HG02588 (cell line): Measurements from ENCODE around the gene ZFP92.
"Not testable (repeated sequence)": the region's sequence is repeated elsewhere in the genome, so short reads cannot be mapped to it uniquely, and the experiment has no call there.

ENCODE experiments used
- ATAC-seq: cut with Tn5 transposase; IDR thresholded peaks from one replicate; pipeline ENCODE4 v1.9.1; 2021; ENCODE audit warnings: mild to moderate bottlenecking, moderate library complexity; ENCODE audit not compliant: unreplicated experiment

Gene ZFP92

DNA sequence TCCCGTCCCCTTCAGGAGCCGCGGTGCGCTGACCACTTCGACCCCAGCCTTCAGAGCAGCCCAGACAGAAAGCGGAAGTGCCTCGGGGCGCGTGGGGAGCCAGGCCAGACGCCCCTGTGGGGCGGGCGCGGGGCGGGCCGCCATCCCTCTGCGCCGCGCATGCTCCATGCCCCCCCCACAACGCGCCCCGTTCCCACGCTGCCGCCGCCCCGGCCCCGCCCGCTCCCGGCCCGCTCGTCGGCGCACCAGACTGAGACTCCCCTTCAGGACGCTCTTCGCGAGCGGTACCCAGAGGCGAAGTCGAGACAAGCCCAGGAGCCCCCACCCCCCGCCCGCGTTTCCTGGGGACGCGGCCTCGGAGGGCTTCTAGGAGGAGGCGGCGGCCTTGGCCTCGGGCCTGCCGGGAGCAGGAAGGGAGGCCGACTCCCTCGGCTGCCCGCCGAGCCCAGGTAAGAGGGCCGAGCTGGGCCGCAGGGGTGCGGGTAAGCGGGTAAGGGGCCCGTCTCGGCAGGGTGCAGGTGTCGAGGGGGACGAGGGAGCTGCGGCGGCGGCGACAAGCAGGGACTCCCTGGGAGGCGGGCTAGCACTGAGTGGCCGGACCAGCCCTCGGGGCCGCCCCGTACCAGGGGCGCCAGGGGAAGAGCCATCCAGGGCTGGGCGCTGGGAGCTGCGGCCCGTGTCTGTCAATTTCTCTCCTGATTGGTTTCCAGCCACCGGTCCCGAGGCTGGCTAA lies at the start of gene ZFP92:
ZFP92 (plus strand) TSS at position 218 of the 733 bp plus-strand sequence. CDS start 6,851 bp downstream, outside the sequence.
- ATAC-seq, result peak; percentile 53

DNA sequence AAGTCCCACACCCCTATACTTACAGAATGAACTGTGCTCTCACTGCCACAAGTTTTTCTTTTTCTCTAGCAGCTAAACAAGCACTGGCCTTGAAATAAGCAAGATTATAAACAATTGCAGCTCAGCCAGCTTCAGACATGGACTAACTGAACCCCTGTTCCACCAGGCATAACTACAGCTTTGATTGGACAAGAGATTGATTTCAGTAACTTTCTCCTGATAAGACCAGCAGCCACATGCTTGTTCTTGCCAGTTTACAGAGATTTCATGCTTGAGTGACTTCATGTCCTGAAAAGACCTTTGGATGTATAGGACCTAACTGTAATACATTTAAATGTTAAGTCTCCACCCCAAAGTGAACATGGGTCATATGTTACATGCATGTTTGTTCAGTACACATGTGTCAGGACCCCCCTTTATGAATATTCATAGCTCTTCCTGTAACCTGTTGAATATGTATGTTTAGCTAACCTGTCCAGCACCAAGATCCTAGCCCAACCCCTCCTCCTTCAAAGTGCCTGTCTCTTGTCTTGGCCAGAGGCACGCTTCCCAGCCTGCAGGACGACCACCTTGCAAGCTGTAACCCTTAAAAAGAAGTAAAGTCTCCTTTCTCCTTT lies 49.4 kb upstream of the ZFP92 start:
- ATAC-seq, result no peak

DNA sequence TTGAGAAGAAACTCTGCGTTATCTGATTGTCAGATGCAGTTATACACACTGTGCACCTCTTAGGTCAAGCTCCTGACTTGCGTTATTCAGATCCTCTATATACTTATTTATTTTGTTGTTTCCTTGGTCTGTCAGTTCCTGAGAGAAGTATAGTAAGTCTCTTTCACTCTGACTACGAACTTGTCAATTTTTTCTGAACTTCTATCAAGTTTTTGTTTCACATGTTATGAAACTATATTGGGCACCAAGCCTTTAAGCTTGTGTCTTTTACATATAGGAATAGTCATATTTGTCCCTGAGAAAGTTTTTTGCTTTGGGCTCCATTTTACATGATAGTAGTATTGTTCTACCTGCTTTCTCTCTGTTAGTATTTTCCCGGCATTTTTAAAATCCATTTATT lies 45.6 kb upstream of the ZFP92 start:
- ATAC-seq, result no peak

- no peak for ATAC-seq
Observed at GRCh38 chrX:153366119-153366518, 45.2 kb upstream of the ZFP92 start.

GRCh38 chrX:153366878-153367538 lies 44.3 kb upstream of the ZFP92 start:
- no peak for ATAC-seq

DNA sequence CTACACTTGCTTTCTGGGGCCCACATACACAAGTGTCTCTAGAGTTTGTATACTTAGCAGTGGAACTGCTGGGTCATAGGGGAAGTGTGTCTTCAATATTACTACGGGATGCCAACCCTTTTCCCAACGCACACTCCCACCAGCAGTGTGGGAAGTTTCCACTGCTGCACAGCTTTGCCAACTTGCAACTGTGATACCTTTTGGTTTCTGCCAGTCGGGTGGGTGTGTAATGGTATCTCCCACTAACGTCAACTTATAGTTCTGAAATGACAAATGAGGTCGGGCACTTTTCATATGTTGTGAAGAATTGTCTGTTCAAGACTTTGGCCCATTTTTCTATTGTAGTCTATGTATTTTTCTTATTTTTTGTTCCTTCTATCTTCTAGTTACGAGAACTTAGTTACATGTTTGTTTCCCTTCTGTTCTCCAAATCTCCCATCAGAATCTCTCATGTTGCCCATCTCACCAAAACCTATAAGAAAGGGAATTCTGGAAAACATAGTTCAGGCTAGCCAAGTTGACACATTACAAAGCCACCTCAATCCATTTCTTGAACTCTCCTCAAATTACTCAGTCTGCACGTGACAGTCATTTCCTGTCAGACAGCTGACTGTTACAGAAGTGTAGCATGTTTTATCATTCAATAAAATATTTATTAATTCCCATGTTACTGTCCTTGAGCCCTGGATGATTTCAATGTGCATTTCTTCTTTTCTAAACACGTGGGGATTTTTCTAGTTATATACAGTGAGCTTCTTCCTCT lies 40.8 kb upstream of the ZFP92 start:
- ATAC-seq, result no peak

DNA sequence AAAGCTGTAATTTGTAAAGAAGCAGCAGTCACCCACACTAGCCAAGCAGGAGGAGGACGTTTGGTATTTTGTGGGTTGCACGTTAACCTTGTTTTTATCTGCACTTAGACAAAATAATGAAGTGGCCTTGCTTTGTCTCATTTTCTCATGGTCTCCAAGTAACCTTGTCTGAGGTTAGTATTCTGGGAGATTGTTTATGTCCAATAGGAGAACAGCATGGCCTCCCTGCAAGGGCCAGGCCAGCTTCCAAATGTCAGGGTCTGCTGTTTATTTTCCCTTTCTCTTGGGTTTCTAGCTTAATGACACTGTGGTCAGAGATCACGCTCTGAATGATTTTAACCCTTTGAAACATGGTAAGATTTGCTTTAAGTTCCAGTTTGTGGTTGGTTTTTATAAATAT lies 40.0 kb upstream of the ZFP92 start:
- ATAC-seq, result no peak

- ATAC-seq, result no peak
Observed at GRCh38 chrX:153372949-153373348, 38.3 kb upstream of the ZFP92 start.

DNA sequence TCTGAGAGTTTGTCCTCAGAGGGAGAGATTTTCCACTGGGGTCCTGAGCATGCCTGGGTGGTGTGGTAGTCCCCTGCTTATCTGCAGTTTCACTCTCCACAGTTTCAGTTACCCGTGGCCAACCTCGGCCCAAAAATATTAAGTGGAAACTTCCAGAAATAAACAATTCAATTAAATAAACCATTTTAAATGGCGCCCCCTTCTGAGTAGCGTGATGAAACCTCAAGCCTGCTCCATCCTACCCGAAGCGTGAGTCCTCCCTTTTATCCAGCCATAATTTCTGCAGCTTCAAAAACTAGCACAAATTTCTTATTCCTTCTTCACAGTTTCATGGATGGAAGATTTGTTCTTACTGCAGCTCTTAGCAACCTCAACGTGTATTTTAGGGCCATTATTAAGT lies 36.8 kb upstream of the ZFP92 start:
- ATAC-seq, result no peak

- ATAC-seq, result no peak
Observed at GRCh38 chrX:153375571-153375970, 35.7 kb upstream of the ZFP92 start.

DNA sequence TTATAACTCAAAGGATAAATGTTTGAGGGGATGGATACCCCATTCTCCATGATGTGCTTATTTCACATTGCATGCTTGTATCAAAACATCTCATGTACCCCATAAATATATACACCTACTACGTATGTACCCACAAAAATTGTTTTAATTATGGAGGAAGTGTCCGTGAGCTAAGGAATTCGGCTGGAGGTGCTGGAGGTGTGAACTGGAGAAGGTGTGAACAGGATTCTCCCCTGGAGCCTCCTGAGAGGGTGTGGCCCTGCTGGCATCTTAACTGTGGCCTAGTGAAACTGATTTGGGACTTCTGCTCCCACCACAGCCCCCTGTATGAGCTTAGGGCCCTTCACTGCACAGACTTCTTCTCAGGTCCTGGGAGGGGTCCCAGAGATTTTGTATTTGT lies 33.5 kb upstream of the ZFP92 start:
- ATAC-seq, result no peak

DNA sequence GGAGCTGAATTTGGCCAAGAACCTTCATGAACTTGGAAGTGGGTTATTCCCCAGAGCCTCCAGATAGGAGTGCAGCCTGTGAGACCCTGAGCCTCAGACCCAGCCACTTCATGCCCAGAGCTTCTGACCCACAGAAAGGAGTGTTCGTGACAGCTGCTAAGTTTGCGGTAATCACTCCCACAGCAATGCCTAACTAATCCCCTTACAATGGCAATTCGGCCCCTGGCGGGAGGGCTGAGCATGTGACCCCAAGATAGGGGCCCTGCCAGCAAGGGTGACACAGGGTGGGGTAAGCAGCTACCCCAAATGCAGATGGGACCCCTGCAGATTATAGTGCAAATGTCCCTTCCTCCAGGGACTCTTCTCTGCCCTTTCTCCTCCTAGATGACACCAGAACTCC lies 32.7 kb upstream of the ZFP92 start:
- ATAC-seq, result no peak

DNA sequence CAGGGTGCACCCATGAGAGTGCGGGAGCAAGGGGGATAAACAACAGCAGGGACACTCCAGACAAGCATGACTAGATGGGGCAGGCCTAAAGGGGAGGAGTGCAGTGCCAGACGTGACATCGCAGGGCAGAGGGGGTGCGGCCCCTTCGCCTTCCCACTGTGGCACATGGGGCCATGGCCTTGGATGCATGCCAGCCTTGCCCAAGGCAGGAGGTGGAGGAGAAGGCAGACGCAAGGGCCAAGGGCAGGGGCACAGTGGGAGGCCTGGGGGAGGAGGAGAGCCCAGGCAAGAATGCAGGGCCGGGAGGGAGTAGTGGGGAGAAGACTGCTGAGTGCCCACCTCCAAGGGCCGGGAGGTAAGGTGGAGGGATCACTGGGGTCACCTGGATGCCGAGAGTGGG lies 31.8 kb upstream of the ZFP92 start:
- no peak for ATAC-seq

GRCh38 chrX:153379971-153380581 lies 31.2 kb upstream of the ZFP92 start:
- ATAC-seq, result no peak

- ATAC-seq, result no peak
Observed at GRCh38 chrX:153380691-153381090, 30.6 kb upstream of the ZFP92 start.

DNA sequence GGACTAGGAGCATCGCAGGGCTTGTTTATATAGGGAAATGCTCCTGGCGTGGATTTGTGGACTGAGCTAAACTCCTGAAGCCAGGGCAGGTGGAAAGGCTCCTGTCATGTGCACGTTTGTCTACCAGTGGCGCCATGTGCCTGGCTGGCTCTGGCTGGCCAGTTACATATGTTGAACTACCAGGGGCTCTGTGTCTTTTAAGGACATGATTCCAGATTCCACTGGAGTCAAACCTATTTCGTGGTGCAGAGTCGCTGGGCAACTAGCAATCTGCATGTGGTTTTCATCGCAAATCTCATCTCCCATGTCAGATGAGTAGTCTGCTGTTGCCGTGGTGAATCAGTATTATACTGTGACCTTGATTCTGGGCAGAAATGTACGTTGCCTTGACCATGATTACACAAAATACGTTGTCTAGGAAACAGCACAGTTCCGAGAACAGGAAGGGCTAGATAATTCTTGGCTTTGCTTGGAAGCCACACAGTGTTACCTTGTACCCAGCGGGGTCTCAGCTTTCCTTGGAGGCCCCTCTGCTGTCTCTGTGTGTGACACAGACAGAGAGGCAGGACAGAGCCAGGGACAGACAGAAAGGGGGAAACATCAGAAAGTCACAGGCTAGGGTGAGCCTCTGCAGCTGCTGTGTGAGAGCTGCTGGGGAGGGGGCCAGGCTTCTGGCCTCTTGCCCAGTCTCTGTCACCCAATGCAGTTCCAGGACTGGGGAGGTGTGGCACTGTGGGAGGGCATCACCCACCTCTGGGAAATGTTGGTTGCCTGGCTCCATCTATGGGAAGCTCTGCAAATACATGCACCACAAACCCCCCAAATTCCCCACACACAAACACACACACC lies 29.4 kb upstream of the ZFP92 start:
- no peak for ATAC-seq

GRCh38 chrX:153382563-153383482 lies 28.4 kb upstream of the ZFP92 start:
- ATAC-seq, result no peak

DNA sequence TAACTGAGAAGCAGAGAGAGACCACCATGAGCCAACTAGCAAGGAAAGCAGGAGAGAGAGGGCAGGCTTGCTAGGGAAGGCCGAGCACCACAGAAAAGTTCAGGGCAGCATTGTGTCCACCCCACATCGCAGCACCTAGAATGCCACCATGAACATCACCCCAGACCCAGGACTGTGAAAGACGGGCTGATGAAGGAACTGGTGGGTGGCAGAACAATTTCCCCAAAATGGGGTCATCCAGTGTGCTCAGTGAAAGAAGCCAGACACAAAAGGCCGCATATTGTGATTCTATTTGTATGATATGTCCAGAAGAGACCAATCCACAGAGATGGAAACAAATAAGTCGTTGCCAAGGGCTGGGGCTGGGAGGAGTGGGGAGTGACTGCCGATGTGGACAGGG lies 26.9 kb upstream of the ZFP92 start:
- no peak for ATAC-seq

GRCh38 chrX:153384973-153385372 lies 26.3 kb upstream of the ZFP92 start:
- ATAC-seq, result not testable (repeated sequence)
